ENCODE results near the gene DPYSL5. TPM values are rescaled to one million over a fixed set of nuclear protein-coding genes. Genes with fewer than 3 reads are reported as not detected.

The DPYSL5 gene
- total and polyA plus RNA-seq, 2 donors from 2014 or later = not detected

DNA sequence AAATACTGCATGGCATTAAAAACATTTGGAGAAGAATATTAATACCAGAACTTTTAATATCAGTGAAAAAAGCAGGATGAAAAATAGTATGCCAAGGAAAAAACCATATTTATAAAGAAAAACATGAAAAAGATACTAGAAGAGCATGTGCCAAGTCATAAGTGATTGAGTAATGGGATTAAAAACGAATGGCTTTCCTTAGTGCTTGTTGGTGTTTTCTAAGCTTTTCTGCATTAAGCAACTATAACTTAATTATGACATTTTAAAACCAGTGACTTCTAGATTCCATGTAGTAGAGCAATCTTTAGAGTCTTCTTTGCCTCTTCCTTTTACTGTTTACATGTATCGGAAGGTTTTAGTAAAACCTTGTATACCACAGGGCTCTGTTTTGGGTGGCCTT, 129.1 kb downstream of the DPYSL5 start:
- H3K36me3 ChIP-seq (ENCODE audit: control insufficient read depth in 2 of 3, insufficient read depth in 3 of 3, low read length in 3 of 3) = no peaks in the 10 kb centered on the region
- intact Hi-C loops (cut with DNase I) = no loop called here

GRCh38 chr2:26978061-26978596, 130.2 kb downstream of the DPYSL5 start:
- intact Hi-C loops (cut with DNase I) = no loop called here
- H3K36me3 ChIP-seq (ENCODE audit: control insufficient read depth in 2 of 3, insufficient read depth in 3 of 3, low read length in 3 of 3) = no peaks in the 10 kb centered on the region
- peak overlapping the region; percentile 33 to 72 for H3K27ac ChIP-seq (ENCODE audit: low read depth in 2 of 2, low read length in 2 of 2)
- no peak overlapping the region for H3K9ac ChIP-seq (ENCODE audit: low read length in 3 of 3)
- FAIRE-seq (no peak), DNase-seq (peak in 3 of 5 donors; percentile 9 to 32 (median 23))
- no peaks in the 10 kb centered on the region for H3K27me3 ChIP-seq (ENCODE audit: control insufficient read depth, insufficient read depth, low read length)
- no peak for TF ChIP-seq CTCF (IDR thresholded peaks at IDR 0.05; ENCODE audit: borderline replicate concordance, extremely low read depth, insufficient read depth)
- no peak overlapping the region for H3K4me3 ChIP-seq (ENCODE audit: low read length in 3 of 3)
- peaks cover 0 to 22% (median 15%) of the 10 kb centered on the region in 3 donors for H3K4me1 ChIP-seq (ENCODE audit: control insufficient read depth in 2 of 3, insufficient read depth in 2 of 3, low read depth in 1 of 3, low read length in 3 of 3)
- H3K9me3 ChIP-seq (ENCODE audit: control insufficient read depth in 2 of 3, insufficient read depth in 1 of 3, low read length in 3 of 3) = no peaks in the 10 kb centered on the region

More for the DNA sequence above, 129.1 kb downstream of the DPYSL5 start:
- DNase-seq (no peak), FAIRE-seq (no peak)
- no peak overlapping the region for H3K27ac ChIP-seq (ENCODE audit: low read depth in 2 of 2, low read length in 2 of 2)
- no peak for TF ChIP-seq CTCF (IDR thresholded peaks at IDR 0.05; ENCODE audit: borderline replicate concordance, extremely low read depth, insufficient read depth)
- no peak overlapping the region for H3K9ac ChIP-seq (ENCODE audit: low read length in 3 of 3)
- no peaks in the 10 kb centered on the region for H3K27me3 ChIP-seq (ENCODE audit: control insufficient read depth, insufficient read depth, low read length)
- H3K4me1 ChIP-seq (ENCODE audit: control insufficient read depth in 2 of 3, insufficient read depth in 2 of 3, low read depth in 1 of 3, low read length in 3 of 3) = peaks cover 0 to 17% (median 5%) of the 10 kb centered on the region in 3 donors
- H3K4me3 ChIP-seq (ENCODE audit: low read length in 3 of 3) = no peak overlapping the region
- H3K9me3 ChIP-seq (ENCODE audit: control insufficient read depth in 2 of 3, insufficient read depth in 1 of 3, low read length in 3 of 3) = no peaks in the 10 kb centered on the region

DNA sequence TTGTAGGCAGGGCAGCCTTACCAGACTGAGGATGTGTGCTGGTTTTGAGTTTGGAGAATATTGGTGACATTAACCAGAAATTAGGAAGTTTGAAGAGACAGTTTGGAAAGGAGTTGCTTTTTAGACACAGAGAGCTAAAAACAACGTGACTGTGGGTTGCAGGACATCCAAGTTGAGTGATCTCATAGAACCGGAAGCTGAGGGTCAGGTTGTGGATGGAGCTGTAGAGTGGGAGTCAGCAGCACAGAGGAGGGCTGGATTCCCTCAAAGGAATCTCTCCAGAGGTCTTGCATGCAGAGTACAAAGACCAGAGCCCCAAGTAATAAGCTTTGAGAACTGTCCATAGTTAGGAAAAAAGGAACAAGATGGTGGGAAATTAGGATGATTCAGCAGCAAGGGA, 131.8 kb downstream of the DPYSL5 start:
- intact Hi-C loops (cut with DNase I) = no loop called here
- no peak for FAIRE-seq
- peaks cover 0 to 22% (median 16%) of the 10 kb centered on the region in 3 donors for H3K4me1 ChIP-seq (ENCODE audit: control insufficient read depth in 2 of 3, insufficient read depth in 2 of 3, low read depth in 1 of 3, low read length in 3 of 3)
- DNase-seq = peak in 1 of 5 donors; percentile 8
- H3K9me3 ChIP-seq (ENCODE audit: control insufficient read depth in 2 of 3, insufficient read depth in 1 of 3, low read length in 3 of 3) = no peaks in the 10 kb centered on the region
- no peaks in the 10 kb centered on the region for H3K27me3 ChIP-seq (ENCODE audit: control insufficient read depth, insufficient read depth, low read length)
- H3K4me3 ChIP-seq (ENCODE audit: low read length in 3 of 3) = no peak overlapping the region
- no peak for TF ChIP-seq CTCF (IDR thresholded peaks at IDR 0.05; ENCODE audit: borderline replicate concordance, extremely low read depth, insufficient read depth)
- no peak overlapping the region for H3K27ac ChIP-seq (ENCODE audit: low read depth in 2 of 2, low read length in 2 of 2)
- H3K9ac ChIP-seq (ENCODE audit: low read length in 3 of 3) = no peak overlapping the region
- H3K36me3 ChIP-seq (ENCODE audit: control insufficient read depth in 2 of 3, insufficient read depth in 3 of 3, low read length in 3 of 3) = no peaks in the 10 kb centered on the region

- H3K9me3 ChIP-seq (ENCODE audit: control insufficient read depth in 2 of 3, insufficient read depth in 1 of 3, low read length in 3 of 3) = no peaks in the 10 kb centered on the region
- no peaks in the 10 kb centered on the region for H3K27me3 ChIP-seq (ENCODE audit: control insufficient read depth, insufficient read depth, low read length)
- intact Hi-C loops (cut with DNase I) = no loop called here
- H3K27ac ChIP-seq (ENCODE audit: low read depth in 2 of 2, low read length in 2 of 2) = no peak overlapping the region
- no peaks in the 10 kb centered on the region for H3K36me3 ChIP-seq (ENCODE audit: control insufficient read depth in 2 of 3, insufficient read depth in 3 of 3, low read length in 3 of 3)
- no peak overlapping the region for H3K9ac ChIP-seq (ENCODE audit: low read length in 3 of 3)
- peaks cover 0 to 22% (median 16%) of the 10 kb centered on the region in 3 donors for H3K4me1 ChIP-seq (ENCODE audit: control insufficient read depth in 2 of 3, insufficient read depth in 2 of 3, low read depth in 1 of 3, low read length in 3 of 3)
- no peak for DNase-seq
- TF ChIP-seq CTCF (IDR thresholded peaks at IDR 0.05; ENCODE audit: borderline replicate concordance, extremely low read depth, insufficient read depth) = no peak
- no peak overlapping the region for H3K4me3 ChIP-seq (ENCODE audit: low read length in 3 of 3)
- no peak for FAIRE-seq
Measured at GRCh38 chr2:26980971-26981370, 133.0 kb downstream of the DPYSL5 start.

Data from kidney (tissue), 14 donors.